ENCODE results near the gene CTAGE4. TPM values are rescaled to one million over a fixed set of nuclear protein-coding genes. Genes with fewer than 3 reads are reported as not detected.
"Not testable (repeated sequence)": the region's sequence is repeated elsewhere in the genome, so short reads cannot be mapped to it uniquely, and the experiment has no call there.

CTAGE4 gene
- total RNA-seq, 1 donor from 2014 or later: 0.47 TPM

- H3K4me3 Mint-ChIP-seq (ENCODE audit: unreplicated experiment); DNase-seq (ENCODE audit: low spot score); H3K27me3 Mint-ChIP-seq (ENCODE audit: low read depth); H3K9me3 Mint-ChIP-seq (ENCODE audit: low read depth); H3K36me3 Mint-ChIP-seq (ENCODE audit: low read depth); H3K27ac Mint-ChIP-seq (ENCODE audit: unreplicated experiment); H3K4me1 Mint-ChIP-seq (ENCODE audit: low read depth): not testable (repeated sequence)
Observed at GRCh38 chr7:144218581-144218980, 35.3 kb downstream of the CTAGE4 start.

- H3K4me3 Mint-ChIP-seq (ENCODE audit: unreplicated experiment): not testable (repeated sequence)
- peak; percentile 23 for TF ChIP-seq CTCF (IDR thresholded peaks at IDR 0.05)
Observed at GRCh38 chr7:144219149-144219548, 35.9 kb downstream of the CTAGE4 start.

GRCh38 chr7:144220531-144220930 is 37.3 kb downstream of the CTAGE4 start:
- not testable (repeated sequence) for H3K27ac Mint-ChIP-seq (ENCODE audit: unreplicated experiment); H3K9me3 Mint-ChIP-seq (ENCODE audit: low read depth); H3K4me3 Mint-ChIP-seq (ENCODE audit: unreplicated experiment); DNase-seq (ENCODE audit: low spot score); H3K4me1 Mint-ChIP-seq (ENCODE audit: low read depth); H3K27me3 Mint-ChIP-seq (ENCODE audit: low read depth); H3K36me3 Mint-ChIP-seq (ENCODE audit: low read depth)

More at GRCh38 chr7:144219149-144219548, 35.9 kb downstream of the CTAGE4 start:
- H3K27ac Mint-ChIP-seq (ENCODE audit: unreplicated experiment); H3K27me3 Mint-ChIP-seq (ENCODE audit: low read depth); H3K9me3 Mint-ChIP-seq (ENCODE audit: low read depth); H3K36me3 Mint-ChIP-seq (ENCODE audit: low read depth); H3K4me1 Mint-ChIP-seq (ENCODE audit: low read depth); DNase-seq (ENCODE audit: low spot score): not testable (repeated sequence)

GRCh38 chr7:144223675-144224074 is 40.4 kb downstream of the CTAGE4 start:
- H3K4me3 Mint-ChIP-seq (ENCODE audit: unreplicated experiment); H3K27ac Mint-ChIP-seq (ENCODE audit: unreplicated experiment); H3K4me1 Mint-ChIP-seq (ENCODE audit: low read depth); H3K36me3 Mint-ChIP-seq (ENCODE audit: low read depth); H3K27me3 Mint-ChIP-seq (ENCODE audit: low read depth); H3K9me3 Mint-ChIP-seq (ENCODE audit: low read depth); DNase-seq (ENCODE audit: low spot score): not testable (repeated sequence)

GRCh38 chr7:144226866-144227265 is 43.6 kb downstream of the CTAGE4 start:
- not testable (repeated sequence) for H3K4me3 Mint-ChIP-seq (ENCODE audit: unreplicated experiment); H3K36me3 Mint-ChIP-seq (ENCODE audit: low read depth); H3K27me3 Mint-ChIP-seq (ENCODE audit: low read depth); H3K4me1 Mint-ChIP-seq (ENCODE audit: low read depth); DNase-seq (ENCODE audit: low spot score); H3K27ac Mint-ChIP-seq (ENCODE audit: unreplicated experiment); H3K9me3 Mint-ChIP-seq (ENCODE audit: low read depth)

GRCh38 chr7:144228810-144229209 is 45.5 kb downstream of the CTAGE4 start:
- H3K36me3 Mint-ChIP-seq (ENCODE audit: low read depth); H3K4me3 Mint-ChIP-seq (ENCODE audit: unreplicated experiment); H3K27ac Mint-ChIP-seq (ENCODE audit: unreplicated experiment); H3K9me3 Mint-ChIP-seq (ENCODE audit: low read depth); H3K4me1 Mint-ChIP-seq (ENCODE audit: low read depth); H3K27me3 Mint-ChIP-seq (ENCODE audit: low read depth): not testable (repeated sequence)
- peak; percentile 60 for DNase-seq (ENCODE audit: low spot score)

GRCh38 chr7:144231027-144231426 is 47.8 kb downstream of the CTAGE4 start:
- not testable (repeated sequence) for H3K36me3 Mint-ChIP-seq (ENCODE audit: low read depth); H3K4me1 Mint-ChIP-seq (ENCODE audit: low read depth); H3K9me3 Mint-ChIP-seq (ENCODE audit: low read depth); H3K4me3 Mint-ChIP-seq (ENCODE audit: unreplicated experiment); H3K27ac Mint-ChIP-seq (ENCODE audit: unreplicated experiment); DNase-seq (ENCODE audit: low spot score); H3K27me3 Mint-ChIP-seq (ENCODE audit: low read depth)

GRCh38 chr7:144233039-144233438 is 49.8 kb downstream of the CTAGE4 start:
- H3K4me3 Mint-ChIP-seq (ENCODE audit: unreplicated experiment); H3K27me3 Mint-ChIP-seq (ENCODE audit: low read depth); DNase-seq (ENCODE audit: low spot score); H3K27ac Mint-ChIP-seq (ENCODE audit: unreplicated experiment); H3K4me1 Mint-ChIP-seq (ENCODE audit: low read depth); H3K36me3 Mint-ChIP-seq (ENCODE audit: low read depth); H3K9me3 Mint-ChIP-seq (ENCODE audit: low read depth): not testable (repeated sequence)

Other genes starting within 250 kb of the CTAGE4 start
- not detected in 3 replicates for gene OR2F2, start 248.2 kb upstream of the CTAGE4 start, total RNA-seq
- gene OR2F1, start 228.6 kb upstream of the CTAGE4 start, total RNA-seq: not detected in 3 replicates
- not detected in 3 replicates for gene OR6B1, start 183.1 kb upstream of the CTAGE4 start, total RNA-seq
- not detected in 3 replicates for gene OR2A5, start 134.5 kb upstream of the CTAGE4 start, total RNA-seq
- not detected in 3 replicates for gene OR2A25, start 113.7 kb upstream of the CTAGE4 start, total RNA-seq
- gene OR2A12, start 97.2 kb upstream of the CTAGE4 start, total RNA-seq: not detected in 3 replicates
- gene OR2A2, start 73.9 kb upstream of the CTAGE4 start, total RNA-seq: not detected in 3 replicates
- gene OR2A14, start 60.3 kb upstream of the CTAGE4 start, total RNA-seq: not detected in 3 replicates
- 0.75 to 2.7 TPM (median 2.0 TPM) in 3 replicates for gene ARHGEF35, start 12.4 kb downstream of the CTAGE4 start, total RNA-seq
- gene OR2A42, start 56.1 kb downstream of the CTAGE4 start, total RNA-seq: 0.12 to 0.31 TPM in 2 of 3 replicates, not detected in the other
- gene OR2A7, start 81.3 kb downstream of the CTAGE4 start, total RNA-seq: 0.68 to 1.00 TPM (median 0.92 TPM) in 3 replicates
- gene CTAGE8, start 85.8 kb downstream of the CTAGE4 start, total RNA-seq: 0.53 to 1.4 TPM (median 0.92 TPM) in 3 replicates
- gene OR2A1, start 129.0 kb downstream of the CTAGE4 start, total RNA-seq: not detected in 3 replicates
- gene ARHGEF5, start 171.9 kb downstream of the CTAGE4 start, total RNA-seq: 2.6 to 7.3 TPM (median 7.2 TPM) in 3 replicates
- not detected in 3 replicates for gene NOBOX, start 220.2 kb downstream of the CTAGE4 start, total RNA-seq